Neural progenitor cell (in vitro differentiated cells): ENCODE measurements around the gene OSTM1.

Experiments
- EZH2 ChIP-seq: fragments of 200-600 bp; sonication (generic); IDR thresholded peaks from 2 replicates; pipeline ENCODE4 v1.6.1; 2017; ENCODE audit warnings: antibody characterized with exemption, mild to moderate bottlenecking, moderate library complexity
- EZH2phosphoT487 ChIP-seq: fragments of 200-600 bp; sonication (generic); IDR thresholded peaks from 2 replicates; pipeline ENCODE4 v1.6.1; 2017; ENCODE audit warnings: antibody characterized with exemption
- TF ChIP-seq, protein P1 (sequence below): fragments of 200-600 bp; sonication (generic); IDR thresholded peaks from 2 replicates; pipeline ENCODE4 v1.5.1; 2017; ENCODE audit warnings: antibody characterized with exemption, mild to moderate bottlenecking

DNA sequence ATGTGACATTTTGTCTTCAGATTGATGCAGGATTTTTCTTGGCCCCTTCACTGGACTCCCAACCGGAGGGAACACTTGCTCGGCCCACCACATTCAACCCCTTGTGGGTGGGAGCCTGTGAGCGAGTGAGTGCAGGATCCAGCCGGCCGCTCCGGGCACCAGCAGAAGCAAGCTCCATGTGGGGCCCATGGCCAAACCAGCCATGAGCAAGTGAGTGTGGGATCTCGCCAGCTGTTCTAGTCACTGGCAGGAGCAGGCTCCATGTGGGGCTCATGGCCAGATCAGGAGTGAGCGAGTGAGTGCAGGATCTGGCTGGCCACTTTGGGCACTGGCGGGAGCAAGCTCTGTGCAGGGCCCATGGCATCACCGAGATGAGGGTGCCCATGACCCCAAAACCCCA lies 42.6 kb downstream of the OSTM1 start:
- TF ChIP-seq, protein P1, sequence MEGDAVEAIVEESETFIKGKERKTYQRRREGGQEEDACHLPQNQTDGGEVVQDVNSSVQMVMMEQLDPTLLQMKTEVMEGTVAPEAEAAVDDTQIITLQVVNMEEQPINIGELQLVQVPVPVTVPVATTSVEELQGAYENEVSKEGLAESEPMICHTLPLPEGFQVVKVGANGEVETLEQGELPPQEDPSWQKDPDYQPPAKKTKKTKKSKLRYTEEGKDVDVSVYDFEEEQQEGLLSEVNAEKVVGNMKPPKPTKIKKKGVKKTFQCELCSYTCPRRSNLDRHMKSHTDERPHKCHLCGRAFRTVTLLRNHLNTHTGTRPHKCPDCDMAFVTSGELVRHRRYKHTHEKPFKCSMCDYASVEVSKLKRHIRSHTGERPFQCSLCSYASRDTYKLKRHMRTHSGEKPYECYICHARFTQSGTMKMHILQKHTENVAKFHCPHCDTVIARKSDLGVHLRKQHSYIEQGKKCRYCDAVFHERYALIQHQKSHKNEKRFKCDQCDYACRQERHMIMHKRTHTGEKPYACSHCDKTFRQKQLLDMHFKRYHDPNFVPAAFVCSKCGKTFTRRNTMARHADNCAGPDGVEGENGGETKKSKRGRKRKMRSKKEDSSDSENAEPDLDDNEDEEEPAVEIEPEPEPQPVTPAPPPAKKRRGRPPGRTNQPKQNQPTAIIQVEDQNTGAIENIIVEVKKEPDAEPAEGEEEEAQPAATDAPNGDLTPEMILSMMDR: no peak
- no peak for TF ChIP-seq EZH2
- no peak for TF ChIP-seq EZH2phosphoT487
